ENCODE results near the gene PUM1.

DNA sequence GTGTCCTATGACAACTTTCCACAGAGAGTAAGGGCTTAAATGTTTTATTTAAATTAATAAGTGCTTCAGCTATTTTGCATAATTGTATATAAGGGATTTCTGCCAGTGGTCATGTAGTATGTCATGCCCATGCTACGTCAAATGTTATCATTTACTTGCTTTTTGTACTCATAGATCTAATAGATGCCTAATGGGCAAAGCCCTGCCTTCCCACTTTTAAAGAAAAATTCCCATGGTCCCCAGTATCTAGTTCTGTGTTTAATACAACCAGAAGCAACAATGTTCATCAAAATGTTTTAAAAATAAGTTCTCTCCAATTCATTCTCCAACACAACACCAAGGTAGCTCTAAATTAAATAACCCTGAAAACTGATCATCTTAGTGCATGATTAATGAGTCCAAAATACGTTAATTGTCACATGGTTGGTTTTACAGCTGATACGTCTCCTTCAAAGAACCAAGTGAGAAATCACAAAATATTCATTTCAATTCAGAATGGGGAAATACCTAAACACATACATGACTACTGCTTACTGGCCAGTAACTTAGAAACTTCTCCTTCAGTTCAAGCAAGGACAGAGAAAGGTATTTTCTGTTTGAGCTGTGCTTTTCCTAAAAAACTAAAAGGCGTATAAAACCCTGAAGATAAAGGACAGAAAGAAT is 107.8 kb downstream of the PUM1 start:
- TF ChIP-seq EZH2 (IDR thresholded peaks at IDR 0.05) (no peak), POLR2AphosphoS5 (IDR thresholded peaks at IDR 0.05; ENCODE audit: borderline replicate concordance, low read depth, low read length) (no peak)

Data from SK-N-MC (cell line).